ENCODE data around the gene EXOC4. TPM values are rescaled to one million over a fixed set of nuclear protein-coding genes. Genes with fewer than 3 reads are reported as not detected.

The EXOC4 gene
- total and polyA plus RNA-seq, 7 donors, result 16.4 to 76.7 (median 50.7) TPM

- no peak for DNase-seq
- WGBS, 2 donors, result 92 to 95% methylated on average over 9 of the region's 9 CpGs
- no peak overlapping the region for H3K4me3 ChIP-seq
- H3K9me3 ChIP-seq, result no peaks in the 10 kb centered on the region
- H3K27me3 ChIP-seq, result no peaks in the 10 kb centered on the region
- H3K27ac ChIP-seq, result no peak overlapping the region
- H3K36me3 ChIP-seq, result no peaks in the 10 kb centered on the region
- H3K4me1 ChIP-seq, result no peaks in the 10 kb centered on the region
- intact Hi-C loops (cut with DNase I), result no loop called here
- no peak for TF ChIP-seq CTCF (IDR thresholded peaks at IDR 0.05)
- no peak for TF ChIP-seq POLR2A (IDR thresholded peaks at IDR 0.05)
- no peak for TF ChIP-seq EP300 (IDR thresholded peaks at IDR 0.05)
- TF ChIP-seq POLR2AphosphoS5 (IDR thresholded peaks at IDR 0.05), result no peak
Observed at GRCh38 chr7:134046594-134047128, 793.8 kb downstream of the EXOC4 start.

- DNase-seq, result no peak
- WGBS, 2 donors, result 95 to 96% methylated on average over 4 of the region's 4 CpGs
- Histone ChIP-seq H3K36me3 (no peaks in the 10 kb centered on the region), H3K27ac (no peak overlapping the region), H3K27me3 (no peaks in the 10 kb centered on the region), H3K4me1 (no peaks in the 10 kb centered on the region), H3K9me3 (no peaks in the 10 kb centered on the region), H3K4me3 (no peak overlapping the region)
- intact Hi-C loops (cut with DNase I), result no loop called here
- TF ChIP-seq EP300 (IDR thresholded peaks at IDR 0.05), result no peak
- TF ChIP-seq POLR2AphosphoS5 (IDR thresholded peaks at IDR 0.05), result no peak
- no peak for TF ChIP-seq CTCF (IDR thresholded peaks at IDR 0.05)
- no peak for TF ChIP-seq POLR2A (IDR thresholded peaks at IDR 0.05)
Observed at GRCh38 chr7:134047675-134048074, 794.8 kb downstream of the EXOC4 start.

- H3K27ac ChIP-seq, result no peak overlapping the region
- DNase-seq, result no peak
- intact Hi-C loops (cut with DNase I), result no loop called here
- WGBS, 2 donors, result 97 to 99% methylated on average over 1 of the region's 1 CpG
- TF ChIP-seq CTCF (IDR thresholded peaks at IDR 0.05) (no peak), EP300 (IDR thresholded peaks at IDR 0.05) (no peak)
- H3K9me3 ChIP-seq, result no peaks in the 10 kb centered on the region
- H3K4me3 ChIP-seq, result no peak overlapping the region
- H3K4me1 ChIP-seq, result no peaks in the 10 kb centered on the region
- no peaks in the 10 kb centered on the region for H3K36me3 ChIP-seq
- H3K27me3 ChIP-seq, result no peaks in the 10 kb centered on the region
Observed at GRCh38 chr7:134048166-134048565, 795.3 kb downstream of the EXOC4 start.

GRCh38 chr7:134051020-134051419 is 798.1 kb downstream of the EXOC4 start:
- H3K27me3 ChIP-seq, result no peaks in the 10 kb centered on the region
- 82 to 91% methylated on average over 2 of the region's 2 CpGs for WGBS, 2 donors
- DNase-seq, result no peak
- intact Hi-C loops (cut with DNase I), result no loop called here
- no peak for TF ChIP-seq POLR2A (IDR thresholded peaks at IDR 0.05)
- no peak for TF ChIP-seq EP300 (IDR thresholded peaks at IDR 0.05)
- TF ChIP-seq POLR2AphosphoS5 (IDR thresholded peaks at IDR 0.05), result no peak
- no peaks in the 10 kb centered on the region for H3K4me1 ChIP-seq
- no peak overlapping the region for H3K27ac ChIP-seq
- H3K36me3 ChIP-seq, result no peaks in the 10 kb centered on the region
- no peaks in the 10 kb centered on the region for H3K9me3 ChIP-seq
- H3K4me3 ChIP-seq, result no peak overlapping the region

GRCh38 chr7:134056816-134057215 is 803.9 kb downstream of the EXOC4 start:
- no peak overlapping the region for H3K4me3 ChIP-seq

More at GRCh38 chr7:134056816-134057215, 803.9 kb downstream of the EXOC4 start:
- intact Hi-C loops (cut with DNase I), result no loop called here
- H3K4me1 ChIP-seq, result no peaks in the 10 kb centered on the region
- DNase-seq, result no peak
- H3K27ac ChIP-seq, result no peak overlapping the region
- WGBS, 2 donors, result 92 to 93% methylated on average over 8 of the region's 8 CpGs
- TF ChIP-seq POLR2A (IDR thresholded peaks at IDR 0.05), result no peak
- TF ChIP-seq EP300 (IDR thresholded peaks at IDR 0.05), result no peak
- no peak for TF ChIP-seq CTCF (IDR thresholded peaks at IDR 0.05)
- no peak for TF ChIP-seq POLR2AphosphoS5 (IDR thresholded peaks at IDR 0.05)
- H3K36me3 ChIP-seq, result no peaks in the 10 kb centered on the region
- no peaks in the 10 kb centered on the region for H3K27me3 ChIP-seq
- no peaks in the 10 kb centered on the region for H3K9me3 ChIP-seq

Data from sigmoid colon (tissue), 7 donors.